Activated CD4-positive, CD25-positive, alpha-beta regulatory T cell treated with anti-CD3 and anti-CD28 coated beads, Interleukin-2, amount 50 U/mL, for 72 hours (primary cell): Measurements from ENCODE around the gene IQSEC2.

Experiments
- DNase-seq: peaks from one replicate; pipeline ENCODE4 v3.0.0; 2021

Gene IQSEC2

GRCh38 chrX:53303195-53303594 lies 21.8 kb upstream of the IQSEC2 start:
- DNase-seq, result no peak

- DNase-seq, result no peak
These were observed 18.8 kb upstream of the IQSEC2 start for GRCh38 chrX:53300157-53300556.

GRCh38 chrX:53294024-53294648 lies 12.8 kb upstream of the IQSEC2 start:
- no peak for DNase-seq

- DNase-seq, result no peak
These were observed 10.2 kb upstream of the IQSEC2 start for GRCh38 chrX:53291596-53291995.

- no peak for DNase-seq
These were observed 9.2 kb upstream of the IQSEC2 start for GRCh38 chrX:53290441-53291041.

GRCh38 chrX:53288189-53288588 lies 6.8 kb upstream of the IQSEC2 start:
- no peak for DNase-seq

- DNase-seq, result no peak
These were observed 6.2 kb upstream of the IQSEC2 start for GRCh38 chrX:53287493-53288138.

- no peak for DNase-seq
These were observed 4.8 kb upstream of the IQSEC2 start for GRCh38 chrX:53286171-53286570.

GRCh38 chrX:53285591-53285990 lies 4.2 kb upstream of the IQSEC2 start:
- no peak for DNase-seq

- peak; percentile 69 for DNase-seq
These were observed 3.5 kb upstream of the IQSEC2 start for GRCh38 chrX:53284684-53285447.

GRCh38 chrX:53283567-53283966 lies 2.2 kb upstream of the IQSEC2 start:
- DNase-seq, result no peak

- no peak for DNase-seq
These were observed 1.7 kb upstream of the IQSEC2 start for GRCh38 chrX:53283099-53283498.

- DNase-seq, result no peak
These were observed 745 bp upstream of the IQSEC2 start for GRCh38 chrX:53281963-53282695.

GRCh38 chrX:53280331-53281320 lies 758 bp downstream of the IQSEC2 start:
- DNase-seq, result no peak

GRCh38 chrX:53279296-53280237 lies 1.8 kb downstream of the IQSEC2 start:
- DNase-seq, result no peak

- DNase-seq, result no peak
These were observed 8.5 kb downstream of the IQSEC2 start for GRCh38 chrX:53272808-53273337.

- DNase-seq, result no peak
These were observed 11.8 kb downstream of the IQSEC2 start for GRCh38 chrX:53269536-53270107.

- DNase-seq, result no peak
These were observed 13.2 kb downstream of the IQSEC2 start for GRCh38 chrX:53268173-53268572.

GRCh38 chrX:53266914-53267313 lies 14.5 kb downstream of the IQSEC2 start:
- DNase-seq, result no peak
